HEK293 (cell line): ENCODE results near the gene RXRG.

Experiments used
- CTCF ChIA-PET: fragments of 350-600 bp; formaldehyde crosslinking; extraction: SDS; loops from one replicate; lab custom pipeline; 2021; ENCODE audit warnings: antibody characterized with exemption; lab: Yijun Ruan, JAX
- POLR2A ChIA-PET: fragments of 300-600 bp; formaldehyde crosslinking; extraction: SDS; loops from one replicate; lab custom pipeline; 2020; ENCODE audit warnings: antibody characterized with exemption, inconsistent platforms; lab: Yijun Ruan, JAX
- H3K27ac ChIP-seq: fragments of 200-500 bp; sonication (Bioruptor generic); 2 replicates; pipeline ENCODE4 v1.5.1; 2014; ENCODE audit warnings: low read depth, low read length, control low read depth, inconsistent platforms; ENCODE audit errors: extremely low read depth
- H3K36me3 ChIP-seq, 2 experiments: fragments of 200-500 bp in 1 of 2; sonication (Bioruptor generic) in 1 of 2; 1 replicate in 1 of 2; 2 replicates in 1 of 2; pipeline ENCODE4 v1.5.1; 2014 to 2017; ENCODE audit warnings: inconsistent platforms in 2 of 2, low read length in 2 of 2; ENCODE audit not compliant: control insufficient read depth in 2 of 2, insufficient read depth in 1 of 2
- H3K4me1 ChIP-seq: fragments of 200-500 bp; sonication (Bioruptor generic); 2 replicates; pipeline ENCODE4 v1.5.1; 2014; ENCODE audit warnings: mild to moderate bottlenecking, low read length, inconsistent platforms; ENCODE audit not compliant: control insufficient read depth, insufficient read depth
- H3K4me3 ChIP-seq: 2 replicates; pipeline ENCODE4 v1.5.1; 2011; ENCODE audit warnings: low read depth, mild to moderate bottlenecking, control low read depth, low read length, moderate library complexity
- H3K9me3 ChIP-seq: fragments of 200-500 bp; sonication (Bioruptor generic); 2 replicates; pipeline ENCODE4 v1.5.1; 2014; ENCODE audit warnings: low read depth, low read length, inconsistent platforms; ENCODE audit not compliant: control insufficient read depth, insufficient read depth
- GFI1B ChIP-seq: fragments of 450-650 bp; formaldehyde crosslinking; IDR thresholded peaks from 2 replicates; pipeline ENCODE4 v1.5.1; 2016; ENCODE audit warnings: missing biosample characterization, missing genetic modification characterization
- GLIS1 ChIP-seq: fragments of 450-650 bp; formaldehyde crosslinking; IDR thresholded peaks from 2 replicates; pipeline ENCODE4 v1.5.1; 2016; ENCODE audit warnings: missing biosample characterization, missing genetic modification characterization
- HOXC10 ChIP-seq: sonication (generic); formaldehyde crosslinking; IDR thresholded peaks from 2 replicates; pipeline ENCODE4 v1.8.1; 2023; ENCODE audit warnings: mild to moderate bottlenecking, missing genetic modification reagents
- MYNN ChIP-seq: fragments of 450-650 bp; formaldehyde crosslinking; IDR thresholded peaks from 2 replicates; pipeline ENCODE4 v1.5.1; 2016; ENCODE audit warnings: missing biosample characterization, missing genetic modification characterization, borderline replicate concordance
- MZF1 ChIP-seq: fragments of 450-650 bp; formaldehyde crosslinking; IDR thresholded peaks from 2 replicates; pipeline ENCODE4 v1.5.1; 2017; ENCODE audit warnings: missing biosample characterization, missing genetic modification characterization, borderline replicate concordance
- PRDM1 ChIP-seq: fragments of 450-650 bp; formaldehyde crosslinking; IDR thresholded peaks from 2 replicates; pipeline ENCODE4; 2016; ENCODE audit warnings: missing biosample characterization, missing genetic modification characterization
- SCRT2 ChIP-seq: fragments of 450-650 bp; formaldehyde crosslinking; IDR thresholded peaks from 2 replicates; pipeline ENCODE4 v1.5.1; 2016; ENCODE audit warnings: missing biosample characterization, missing genetic modification characterization
- SP7 ChIP-seq: fragments of 450-650 bp; formaldehyde crosslinking; IDR thresholded peaks from 2 replicates; pipeline ENCODE4 v1.5.1; 2016; ENCODE audit warnings: missing biosample characterization, missing genetic modification characterization
- TSHZ1 ChIP-seq: fragments of 450-650 bp; formaldehyde crosslinking; IDR thresholded peaks from 2 replicates; pipeline ENCODE4 v1.5.1; 2016; ENCODE audit warnings: missing biosample characterization, missing genetic modification characterization, borderline replicate concordance
- ZBTB17 ChIP-seq: fragments of 450-650 bp; formaldehyde crosslinking; IDR thresholded peaks from 2 replicates; pipeline ENCODE4 v1.5.1; 2016; ENCODE audit warnings: missing biosample characterization, missing genetic modification characterization
- ZEB2 ChIP-seq: fragments of 450-650 bp; formaldehyde crosslinking; IDR thresholded peaks from 2 replicates; pipeline ENCODE4 v1.5.1; 2016; ENCODE audit warnings: missing biosample characterization, missing genetic modification characterization
- ZFP37 ChIP-seq: fragments of 450-650 bp; formaldehyde crosslinking; IDR thresholded peaks from 2 replicates; pipeline ENCODE4 v1.5.1; 2016; ENCODE audit warnings: missing biosample characterization, missing genetic modification characterization
- ZNF2 ChIP-seq: fragments of 450-650 bp; formaldehyde crosslinking; IDR thresholded peaks from 2 replicates; pipeline ENCODE4 v1.5.1; 2016; ENCODE audit warnings: missing biosample characterization, missing genetic modification characterization
- ZNF302 ChIP-seq: fragments of 450-650 bp; formaldehyde crosslinking; IDR thresholded peaks from 2 replicates; pipeline ENCODE4 v1.5.1; 2016; ENCODE audit warnings: missing biosample characterization, missing genetic modification characterization, low read depth
- ZNF404 ChIP-seq: fragments of 450-650 bp; formaldehyde crosslinking; IDR thresholded peaks from 2 replicates; pipeline ENCODE4 v1.5.1; 2017; ENCODE audit warnings: missing biosample characterization, missing genetic modification characterization
- ZNF449 ChIP-seq: fragments of 450-650 bp; formaldehyde crosslinking; IDR thresholded peaks from 2 replicates; pipeline ENCODE4 v1.5.1; 2017; ENCODE audit warnings: missing biosample characterization, mild to moderate bottlenecking, missing genetic modification characterization, moderate library complexity
- ZNF530 ChIP-seq: fragments of 450-650 bp; formaldehyde crosslinking; IDR thresholded peaks from 2 replicates; pipeline ENCODE4 v1.5.1; 2016; ENCODE audit warnings: low read depth, missing biosample characterization, missing genetic modification characterization
- ZNF610 ChIP-seq: fragments of 450-650 bp; formaldehyde crosslinking; IDR thresholded peaks from 2 replicates; pipeline ENCODE4 v1.5.1; 2016; ENCODE audit warnings: missing biosample characterization, missing genetic modification characterization, borderline replicate concordance
- ZNF623 ChIP-seq: fragments of 450-650 bp; formaldehyde crosslinking; IDR thresholded peaks from 2 replicates; pipeline ENCODE4 v1.5.1; 2016; ENCODE audit warnings: missing biosample characterization, missing genetic modification characterization
- ZNF629 ChIP-seq: fragments of 450-650 bp; formaldehyde crosslinking; IDR thresholded peaks from 2 replicates; pipeline ENCODE4 v1.5.1; 2017; ENCODE audit warnings: missing biosample characterization, missing genetic modification characterization
- ZNF654 ChIP-seq: fragments of 450-650 bp; formaldehyde crosslinking; IDR thresholded peaks from 2 replicates; pipeline ENCODE4 v1.5.1; 2016; ENCODE audit warnings: low read depth, missing biosample characterization, missing genetic modification characterization
- ZNF660 ChIP-seq: fragments of 450-650 bp; IDR thresholded peaks from 2 replicates; pipeline ENCODE4 v1.5.1; 2018; ENCODE audit warnings: missing biosample characterization, mild to moderate bottlenecking, missing genetic modification characterization
- ZNF707 ChIP-seq: fragments of 450-650 bp; formaldehyde crosslinking; IDR thresholded peaks from 2 replicates; pipeline ENCODE4 v1.5.1; 2016; ENCODE audit warnings: missing biosample characterization, missing genetic modification characterization
- TF ChIP-seq, protein P1 (sequence below): fragments of 450-650 bp; formaldehyde crosslinking; IDR thresholded peaks from 2 replicates; pipeline ENCODE4 v1.5.1; 2016; ENCODE audit warnings: missing biosample characterization, missing genetic modification characterization
- TF ChIP-seq, protein P2 (sequence below): fragments of 450-650 bp; formaldehyde crosslinking; conservative IDR thresholded peaks from 2 replicates; pipeline ENCODE4 v1.5.1; 2016; ENCODE audit warnings: low read depth, missing biosample characterization, missing genetic modification characterization
- TF ChIP-seq, protein P3 (sequence below): fragments of 450-650 bp; formaldehyde crosslinking; IDR thresholded peaks from 2 replicates; pipeline ENCODE4 v1.5.1; 2016; ENCODE audit warnings: missing biosample characterization, missing genetic modification characterization

The RXRG gene

DNA sequence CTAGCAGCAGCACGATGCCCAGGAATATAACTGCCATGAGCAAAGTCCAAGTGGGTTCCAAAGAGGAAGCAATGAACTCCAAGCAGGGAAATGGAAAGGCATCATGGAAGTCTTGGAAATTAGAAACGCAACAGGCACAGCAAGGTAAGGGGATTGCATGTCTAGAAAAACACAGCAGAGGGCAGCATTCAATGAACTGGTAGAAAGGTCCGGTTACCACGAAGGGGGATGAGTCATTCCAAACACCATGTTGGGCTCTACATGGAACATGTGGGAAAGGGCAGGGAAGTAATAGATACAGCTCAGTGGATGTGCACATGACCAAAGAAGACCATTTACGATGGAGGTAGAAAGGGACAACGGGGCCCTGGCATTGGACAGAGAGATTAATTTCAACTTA is 36.4 kb downstream of the RXRG start:
- CTCF ChIA-PET, result interaction anchor here (0.5 to 11.2 kb wide), 18 partner anchors 11 to 495 kb away, joined by 3 to 184 read pairs (median 4); no protein-coding TSS in a partner anchor
- Histone ChIP-seq H3K4me1 (no peaks in the 10 kb centered on the region), H3K36me3 (no peaks in the 10 kb centered on the region), H3K27ac (no peak overlapping the region), H3K9me3 (no peaks in the 10 kb centered on the region), H3K4me3 (no peak overlapping the region)
- POLR2A ChIA-PET, result no interaction called here
- TF ChIP-seq MYNN (tag by site-specific recombination), result no peak
- peak; percentile 57 for TF ChIP-seq PRDM1
- 0 out of 2 replicates have a peak, but pooled peaks have one; percentile 25 for TF ChIP-seq ZBTB17 (tag by site-specific recombination)
- peak; percentile 41; the same call in 1 of the 2 replicates for TF ChIP-seq ZFP37
- no peak for TF ChIP-seq HOXC10 (CRISPR knock-in tag)
- TF ChIP-seq ZNF660 (tag by site-specific recombination), result peak; percentile 87
- TF ChIP-seq GLIS1, result peak; percentile 33; the same call in 1 of the 2 replicates
- TF ChIP-seq, protein P1, sequence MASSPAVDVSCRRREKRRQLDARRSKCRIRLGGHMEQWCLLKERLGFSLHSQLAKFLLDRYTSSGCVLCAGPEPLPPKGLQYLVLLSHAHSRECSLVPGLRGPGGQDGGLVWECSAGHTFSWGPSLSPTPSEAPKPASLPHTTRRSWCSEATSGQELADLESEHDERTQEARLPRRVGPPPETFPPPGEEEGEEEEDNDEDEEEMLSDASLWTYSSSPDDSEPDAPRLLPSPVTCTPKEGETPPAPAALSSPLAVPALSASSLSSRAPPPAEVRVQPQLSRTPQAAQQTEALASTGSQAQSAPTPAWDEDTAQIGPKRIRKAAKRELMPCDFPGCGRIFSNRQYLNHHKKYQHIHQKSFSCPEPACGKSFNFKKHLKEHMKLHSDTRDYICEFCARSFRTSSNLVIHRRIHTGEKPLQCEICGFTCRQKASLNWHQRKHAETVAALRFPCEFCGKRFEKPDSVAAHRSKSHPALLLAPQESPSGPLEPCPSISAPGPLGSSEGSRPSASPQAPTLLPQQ (tag by site-specific recombination), result 0 out of 2 replicates have a peak, but pooled peaks have one; percentile 46
- 0 out of 2 replicates have a peak, but pooled peaks have one; percentile 25 for TF ChIP-seq ZNF404
- TF ChIP-seq TSHZ1 (tag by site-specific recombination), result 0 out of 2 replicates have a peak, but pooled peaks have one; percentile 36
- peak; percentile 99 for TF ChIP-seq SCRT2 (tag by site-specific recombination)
- TF ChIP-seq, protein P2, sequence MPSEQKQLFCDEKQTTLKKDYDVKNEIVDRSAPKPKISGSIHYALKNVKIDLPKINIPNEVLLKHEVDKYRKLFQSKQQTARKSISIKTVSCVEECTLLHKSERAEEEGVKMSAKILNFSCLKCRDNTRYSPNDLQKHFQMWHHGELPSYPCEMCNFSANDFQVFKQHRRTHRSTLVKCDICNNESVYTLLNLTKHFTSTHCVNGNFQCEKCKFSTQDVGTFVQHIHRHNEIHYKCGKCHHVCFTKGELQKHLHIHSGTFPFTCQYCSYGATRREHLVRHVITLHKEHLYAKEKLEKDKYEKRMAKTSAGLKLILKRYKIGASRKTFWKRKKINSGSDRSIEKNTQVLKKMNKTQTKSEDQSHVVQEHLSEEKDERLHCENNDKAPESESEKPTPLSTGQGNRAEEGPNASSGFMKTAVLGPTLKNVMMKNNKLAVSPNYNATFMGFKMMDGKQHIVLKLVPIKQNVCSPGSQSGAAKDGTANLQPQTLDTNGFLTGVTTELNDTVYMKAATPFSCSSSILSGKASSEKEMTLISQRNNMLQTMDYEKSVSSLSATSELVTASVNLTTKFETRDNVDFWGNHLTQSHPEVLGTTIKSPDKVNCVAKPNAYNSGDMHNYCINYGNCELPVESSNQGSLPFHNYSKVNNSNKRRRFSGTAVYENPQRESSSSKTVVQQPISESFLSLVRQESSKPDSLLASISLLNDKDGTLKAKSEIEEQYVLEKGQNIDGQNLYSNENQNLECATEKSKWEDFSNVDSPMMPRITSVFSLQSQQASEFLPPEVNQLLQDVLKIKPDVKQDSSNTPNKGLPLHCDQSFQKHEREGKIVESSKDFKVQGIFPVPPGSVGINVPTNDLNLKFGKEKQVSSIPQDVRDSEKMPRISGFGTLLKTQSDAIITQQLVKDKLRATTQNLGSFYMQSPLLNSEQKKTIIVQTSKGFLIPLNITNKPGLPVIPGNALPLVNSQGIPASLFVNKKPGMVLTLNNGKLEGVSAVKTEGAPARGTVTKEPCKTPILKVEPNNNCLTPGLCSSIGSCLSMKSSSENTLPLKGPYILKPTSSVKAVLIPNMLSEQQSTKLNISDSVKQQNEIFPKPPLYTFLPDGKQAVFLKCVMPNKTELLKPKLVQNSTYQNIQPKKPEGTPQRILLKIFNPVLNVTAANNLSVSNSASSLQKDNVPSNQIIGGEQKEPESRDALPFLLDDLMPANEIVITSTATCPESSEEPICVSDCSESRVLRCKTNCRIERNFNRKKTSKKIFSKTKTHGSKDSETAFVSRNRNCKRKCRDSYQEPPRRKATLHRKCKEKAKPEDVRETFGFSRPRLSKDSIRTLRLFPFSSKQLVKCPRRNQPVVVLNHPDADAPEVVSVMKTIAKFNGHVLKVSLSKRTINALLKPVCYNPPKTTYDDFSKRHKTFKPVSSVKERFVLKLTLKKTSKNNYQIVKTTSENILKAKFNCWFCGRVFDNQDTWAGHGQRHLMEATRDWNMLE (tag by site-specific recombination), result 0 out of 2 replicates have a peak, but pooled peaks have one; percentile 50
- TF ChIP-seq ZNF623 (tag by site-specific recombination), result no peak
- TF ChIP-seq MZF1 (tag by site-specific recombination), result peak; percentile 88
- peak; percentile 78 for TF ChIP-seq ZNF654
- no peak for TF ChIP-seq GFI1B (tag by site-specific recombination)
- peak; percentile 82 for TF ChIP-seq ZNF2 (tag by site-specific recombination)
- TF ChIP-seq, protein P3, sequence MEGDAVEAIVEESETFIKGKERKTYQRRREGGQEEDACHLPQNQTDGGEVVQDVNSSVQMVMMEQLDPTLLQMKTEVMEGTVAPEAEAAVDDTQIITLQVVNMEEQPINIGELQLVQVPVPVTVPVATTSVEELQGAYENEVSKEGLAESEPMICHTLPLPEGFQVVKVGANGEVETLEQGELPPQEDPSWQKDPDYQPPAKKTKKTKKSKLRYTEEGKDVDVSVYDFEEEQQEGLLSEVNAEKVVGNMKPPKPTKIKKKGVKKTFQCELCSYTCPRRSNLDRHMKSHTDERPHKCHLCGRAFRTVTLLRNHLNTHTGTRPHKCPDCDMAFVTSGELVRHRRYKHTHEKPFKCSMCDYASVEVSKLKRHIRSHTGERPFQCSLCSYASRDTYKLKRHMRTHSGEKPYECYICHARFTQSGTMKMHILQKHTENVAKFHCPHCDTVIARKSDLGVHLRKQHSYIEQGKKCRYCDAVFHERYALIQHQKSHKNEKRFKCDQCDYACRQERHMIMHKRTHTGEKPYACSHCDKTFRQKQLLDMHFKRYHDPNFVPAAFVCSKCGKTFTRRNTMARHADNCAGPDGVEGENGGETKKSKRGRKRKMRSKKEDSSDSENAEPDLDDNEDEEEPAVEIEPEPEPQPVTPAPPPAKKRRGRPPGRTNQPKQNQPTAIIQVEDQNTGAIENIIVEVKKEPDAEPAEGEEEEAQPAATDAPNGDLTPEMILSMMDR (tag by site-specific recombination), result peak; percentile 54
- no peak for TF ChIP-seq ZNF302 (tag by site-specific recombination)
- TF ChIP-seq SP7 (tag by site-specific recombination), result peak; percentile 70
- no peak for TF ChIP-seq ZNF707 (tag by site-specific recombination)
- TF ChIP-seq ZNF530 (tag by site-specific recombination), result peak; percentile 86
- TF ChIP-seq ZNF629 (tag by site-specific recombination), result peak; percentile 47; the same call in 1 of the 2 replicates
- TF ChIP-seq ZEB2 (tag by site-specific recombination), result peak; percentile 24; the same call in 1 of the 2 replicates
- peak; percentile 94 for TF ChIP-seq ZNF449 (tag by site-specific recombination)
- TF ChIP-seq ZNF610 (tag by site-specific recombination), result no peak
